HG03457 (cell line): ENCODE data around the gene ENTPD2.
"Not testable (repeated sequence)": the region's sequence is repeated elsewhere in the genome, so short reads cannot be mapped to it uniquely, and the experiment has no call there.

Experiments
- ATAC-seq: cut with Tn5 transposase; IDR thresholded peaks from one replicate; pipeline ENCODE4 v1.9.1; 2021; ENCODE audit warnings: moderate number of reproducible peaks; ENCODE audit not compliant: unreplicated experiment

The ENTPD2 gene

DNA sequence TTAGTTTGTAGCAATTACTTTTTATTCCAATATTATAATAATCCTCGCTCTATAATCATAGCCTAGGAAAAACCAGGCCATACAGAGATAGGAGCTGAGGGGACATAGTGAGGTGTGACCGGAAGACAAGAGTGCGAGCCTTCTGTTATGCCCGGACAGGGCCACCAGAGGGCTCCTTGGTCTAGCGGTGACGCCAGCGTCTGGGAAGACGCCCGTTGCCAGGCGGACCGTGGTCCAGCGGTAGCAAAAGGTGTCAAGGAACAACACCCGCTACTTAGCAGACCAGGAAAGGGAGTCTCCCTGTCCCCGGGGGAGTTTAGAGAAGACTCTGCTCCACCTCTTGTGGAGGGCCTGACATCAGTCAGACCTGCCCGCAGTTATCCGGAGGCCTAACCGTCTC is 49.6 kb downstream of the ENTPD2 start:
- ATAC-seq, result not testable (repeated sequence)

DNA sequence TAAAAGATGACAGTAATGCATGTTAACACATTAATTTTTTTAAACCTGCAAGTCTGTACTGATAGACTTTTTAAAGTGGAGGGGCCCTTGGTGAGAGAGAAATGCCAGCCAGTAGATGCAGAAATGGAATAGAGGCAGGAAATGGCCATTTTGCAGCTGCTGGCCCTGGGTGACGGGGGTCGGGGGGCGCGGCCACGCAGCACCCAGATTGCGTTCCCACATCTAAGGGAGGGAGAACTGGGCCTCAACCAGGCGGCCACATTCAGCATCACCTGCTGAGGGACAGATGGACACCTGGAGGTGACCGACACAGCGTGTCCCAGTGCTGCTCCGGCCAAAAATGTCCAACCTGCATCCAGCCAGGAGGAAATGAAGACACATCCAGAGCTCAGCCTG is 51.2 kb downstream of the ENTPD2 start:
- ATAC-seq, result no peak

DNA sequence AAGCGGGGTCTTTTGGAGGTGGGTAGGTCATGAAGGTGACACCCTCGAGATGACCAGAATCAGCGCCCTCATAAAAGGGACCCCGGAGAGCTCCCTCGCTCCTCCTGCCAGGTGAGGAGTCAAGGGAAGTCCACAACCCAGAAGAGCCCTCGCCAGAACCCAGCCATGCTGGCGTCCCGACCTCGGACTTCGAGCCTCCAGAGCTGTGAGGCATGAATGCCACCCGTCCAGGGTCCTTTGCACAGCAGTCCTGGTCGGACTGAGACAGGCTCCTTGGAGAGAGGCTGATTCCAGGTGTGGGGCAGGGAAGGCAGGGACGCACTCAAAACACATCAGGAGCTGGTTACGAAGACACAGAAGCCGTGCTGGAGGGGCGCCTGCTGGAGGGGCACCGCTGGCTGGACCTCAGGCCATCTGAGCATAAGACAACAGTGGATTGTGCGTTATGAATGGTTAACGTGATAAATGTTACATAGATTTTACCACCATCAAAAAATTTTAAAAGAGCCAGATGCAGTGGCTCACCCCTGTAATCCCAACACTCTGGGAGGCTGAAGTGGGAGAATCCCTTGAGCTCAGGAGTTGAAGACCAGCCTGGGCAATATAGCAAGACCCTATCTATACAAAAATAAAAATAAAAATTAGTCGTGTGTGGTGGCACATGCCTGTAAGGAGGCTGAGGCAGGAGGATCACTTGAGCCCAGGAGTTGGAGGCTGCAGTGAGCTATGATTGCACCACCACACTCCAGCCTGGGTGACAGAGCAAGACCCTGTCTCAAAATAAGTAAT is 51.8 kb downstream of the ENTPD2 start:
- ATAC-seq, result no peak

DNA sequence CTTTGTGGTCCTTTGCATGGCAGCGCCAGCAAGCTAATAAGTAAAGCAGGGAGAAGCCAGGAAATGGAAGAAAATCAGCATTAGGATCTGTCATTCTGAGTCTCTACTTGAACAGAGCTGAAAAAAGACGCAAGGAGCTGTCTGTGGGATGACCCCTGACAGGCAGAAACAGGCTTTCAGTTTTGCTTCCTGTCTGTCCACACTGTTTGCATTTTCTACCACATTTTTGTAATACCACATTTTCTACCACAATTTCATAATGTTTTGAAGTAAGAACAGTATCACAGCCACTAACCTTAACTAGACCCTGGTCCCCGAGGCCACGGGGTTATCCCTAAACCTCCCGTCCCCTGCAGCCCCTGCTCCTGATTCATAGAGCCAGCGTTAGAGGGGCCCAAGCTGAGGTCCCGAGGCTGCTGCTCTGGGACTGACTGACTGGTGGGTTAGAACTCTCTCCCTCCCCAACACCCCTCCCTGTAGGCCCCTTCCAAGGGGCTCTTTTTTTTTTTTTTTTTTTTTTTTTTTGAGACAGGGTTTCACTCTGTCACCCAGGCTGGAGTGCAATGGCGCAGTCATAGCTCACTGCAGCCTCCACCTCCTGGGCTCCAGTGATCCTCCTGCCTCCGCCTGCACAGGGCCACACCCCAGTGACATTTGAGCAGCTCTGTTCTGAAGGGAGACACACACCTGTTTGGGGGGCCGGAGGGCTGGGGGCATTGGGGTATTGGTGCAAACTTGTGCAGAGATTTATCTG is 53.5 kb downstream of the ENTPD2 start:
- no peak for ATAC-seq
